ENCODE measurements around the gene GNAS. TPM values are rescaled to one million over a fixed set of nuclear protein-coding genes. Genes with fewer than 3 reads are reported as not detected.
A peak's percentile ranks its signal among the peaks of the same experiment; 100 is the strongest.

GNAS gene
- total RNA-seq, 2 donors from 2014 or later = 462 to 623 TPM

DNA sequence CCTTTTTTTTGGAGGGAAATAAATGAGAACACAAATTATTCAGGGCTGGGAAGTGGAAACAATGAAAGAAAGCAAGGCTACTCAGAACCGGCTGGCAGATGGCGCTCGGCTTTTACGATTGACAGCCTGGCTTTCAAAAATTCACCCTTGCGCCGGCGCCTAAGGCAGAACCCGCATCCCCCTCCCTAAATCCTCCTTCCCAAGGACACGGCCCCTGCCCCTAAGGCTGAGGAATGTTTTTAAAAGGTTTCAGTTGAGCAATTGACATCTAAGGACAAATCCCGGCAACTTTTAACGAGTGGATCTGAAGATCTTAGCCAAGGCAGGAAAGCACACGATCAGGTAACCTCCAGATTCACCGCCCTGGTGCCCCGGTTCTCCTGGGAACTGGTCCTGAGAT lies 16.3 kb downstream of the GNAS start:
- Histone ChIP-seq H3K27me3 (no peaks in the 10 kb centered on the region), H3K4me1 (no peaks in the 10 kb centered on the region), H3K9me3 (no peaks in the 10 kb centered on the region), H3K27ac (no peak overlapping the region), H3K4me3 (no peak overlapping the region), H3K36me3 (replicated peaks in 1 of 2; ENCODE audit: insufficient read depth in 1 of 2, low read depth in 2 of 2) (no peaks in the 10 kb centered on the region)
- no peak for DNase-seq
- TF ChIP-seq, protein P1, sequence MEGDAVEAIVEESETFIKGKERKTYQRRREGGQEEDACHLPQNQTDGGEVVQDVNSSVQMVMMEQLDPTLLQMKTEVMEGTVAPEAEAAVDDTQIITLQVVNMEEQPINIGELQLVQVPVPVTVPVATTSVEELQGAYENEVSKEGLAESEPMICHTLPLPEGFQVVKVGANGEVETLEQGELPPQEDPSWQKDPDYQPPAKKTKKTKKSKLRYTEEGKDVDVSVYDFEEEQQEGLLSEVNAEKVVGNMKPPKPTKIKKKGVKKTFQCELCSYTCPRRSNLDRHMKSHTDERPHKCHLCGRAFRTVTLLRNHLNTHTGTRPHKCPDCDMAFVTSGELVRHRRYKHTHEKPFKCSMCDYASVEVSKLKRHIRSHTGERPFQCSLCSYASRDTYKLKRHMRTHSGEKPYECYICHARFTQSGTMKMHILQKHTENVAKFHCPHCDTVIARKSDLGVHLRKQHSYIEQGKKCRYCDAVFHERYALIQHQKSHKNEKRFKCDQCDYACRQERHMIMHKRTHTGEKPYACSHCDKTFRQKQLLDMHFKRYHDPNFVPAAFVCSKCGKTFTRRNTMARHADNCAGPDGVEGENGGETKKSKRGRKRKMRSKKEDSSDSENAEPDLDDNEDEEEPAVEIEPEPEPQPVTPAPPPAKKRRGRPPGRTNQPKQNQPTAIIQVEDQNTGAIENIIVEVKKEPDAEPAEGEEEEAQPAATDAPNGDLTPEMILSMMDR (IDR thresholded peaks at IDR 0.05) = no peak
- no peak for TF ChIP-seq POLR2A (IDR thresholded peaks at IDR 0.05)
- WGBS, 2 donors = 54 to 55% methylated on average over 14 of the region's 14 CpGs
- intact Hi-C loops (cut with DNase I) = loop anchor here (10.0 kb wide), 2 partner anchors 536 to 576 kb away; no protein-coding TSS in a partner anchor
- ATAC-seq = no peak

- WGBS, 2 donors = 63 to 68% methylated on average over 7 of the region's 7 CpGs
- Histone ChIP-seq H3K9me3 (no peaks in the 10 kb centered on the region), H3K27me3 (no peaks in the 10 kb centered on the region), H3K4me1 (no peaks in the 10 kb centered on the region), H3K27ac (no peak overlapping the region), H3K4me3 (no peak overlapping the region), H3K36me3 (replicated peaks in 1 of 2; ENCODE audit: insufficient read depth in 1 of 2, low read depth in 2 of 2) (no peaks in the 10 kb centered on the region)
- intact Hi-C loops (cut with DNase I) = loop anchor here (5.0 to 10.0 kb wide), 3 partner anchors 348 to 575 kb away; no protein-coding TSS in a partner anchor
- ATAC-seq (no peak), DNase-seq (no peak)
- TF ChIP-seq, protein P1 (IDR thresholded peaks at IDR 0.05) = no peak
- TF ChIP-seq POLR2A (IDR thresholded peaks at IDR 0.05) = no peak
Observed at GRCh38 chr20:58869662-58870227, 17.2 kb downstream of the GNAS start.

- ATAC-seq (peak; percentile 93), DNase-seq (peak; percentile 79 to 85 (median 84))
- WGBS, 2 donors = 49 to 53% methylated on average over 7 of the region's 7 CpGs
- no peaks in the 10 kb centered on the region for H3K4me1 ChIP-seq
- no peak overlapping the region for H3K4me3 ChIP-seq
- H3K9me3 ChIP-seq = no peaks in the 10 kb centered on the region
- intact Hi-C loops (cut with DNase I) = loop anchor here (5.0 kb wide), 1 partner anchor 347 kb away; no protein-coding TSS in a partner anchor
- no peaks in the 10 kb centered on the region for H3K27me3 ChIP-seq
- H3K27ac ChIP-seq = no peak overlapping the region
- H3K36me3 ChIP-seq (replicated peaks in 1 of 2; ENCODE audit: insufficient read depth in 1 of 2, low read depth in 2 of 2) = no peaks in the 10 kb centered on the region
- no peak for TF ChIP-seq POLR2A (IDR thresholded peaks at IDR 0.05)
- TF ChIP-seq, protein P1 (IDR thresholded peaks at IDR 0.05) = peak; percentile 75 to 91 (median 85)
Observed at GRCh38 chr20:58870293-58871014, 17.9 kb downstream of the GNAS start.

GRCh38 chr20:58871533-58872102 lies 19.1 kb downstream of the GNAS start:
- H3K27ac ChIP-seq = no peak overlapping the region
- no peaks in the 10 kb centered on the region for H3K9me3 ChIP-seq
- no peaks in the 10 kb centered on the region for H3K27me3 ChIP-seq
- DNase-seq (peak in 1 of 4 donors; percentile 41), ATAC-seq (no peak)
- 69 to 81% methylated on average over 8 of the region's 8 CpGs for WGBS, 2 donors
- no peak overlapping the region for H3K4me3 ChIP-seq
- intact Hi-C loops (cut with DNase I) = loop anchor here (5.0 kb wide), 1 partner anchor 346 kb away; no protein-coding TSS in a partner anchor
- H3K4me1 ChIP-seq = no peaks in the 10 kb centered on the region
- H3K36me3 ChIP-seq (replicated peaks in 1 of 2; ENCODE audit: insufficient read depth in 1 of 2, low read depth in 2 of 2) = no peaks in the 10 kb centered on the region
- no peak for TF ChIP-seq POLR2A (IDR thresholded peaks at IDR 0.05)
- TF ChIP-seq, protein P1 (IDR thresholded peaks at IDR 0.05) = no peak
